GM10248 (cell line): ENCODE measurements around the gene TAF3.

ENCODE experiments used
- CTCF ChIA-PET: fragments of 300-600 bp; sonication (Branson Sonifier 250); formaldehyde crosslinking; extraction: SDS; loops from one replicate; lab custom pipeline; 2021; ENCODE audit warnings: antibody characterized with exemption; lab: Yijun Ruan, JAX
- POLR2A ChIA-PET: fragments of 350-650 bp; sonication (Branson Sonifier 250); formaldehyde crosslinking; extraction: SDS; loops from one replicate; lab custom pipeline; 2020; ENCODE audit warnings: antibody characterized with exemption; lab: Yijun Ruan, JAX
- DNase-seq: peaks from one replicate; pipeline ENCODE4 v3.0.0; 2012; ENCODE audit errors: extremely low spot score
- TF ChIP-seq, protein P1 (sequence below): IDR thresholded peaks from 2 replicates; pipeline ENCODE4 v1.5.1; 2012; ENCODE audit warnings: mild to moderate bottlenecking, low read depth; ENCODE audit errors: extremely low read depth, missing control alignments, control extremely low read depth

Gene TAF3

DNA sequence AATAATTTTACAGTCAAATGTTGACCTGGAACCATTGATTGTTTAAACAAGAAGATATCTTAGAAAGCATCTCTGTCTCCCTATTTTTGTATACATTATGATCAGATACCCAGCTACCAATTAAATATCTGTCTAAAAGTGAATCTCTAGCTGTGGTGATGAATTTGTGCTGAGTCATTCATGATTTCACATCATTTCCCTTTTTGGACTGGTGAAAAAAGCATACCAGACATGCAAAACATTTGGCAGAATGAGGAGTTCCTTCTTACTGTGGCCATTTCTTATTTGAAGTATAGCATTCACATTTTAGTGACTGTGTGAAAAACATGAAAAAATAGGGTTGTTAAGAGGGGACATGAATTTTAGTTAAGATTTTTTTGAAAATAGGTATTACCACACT lies 138.2 kb downstream of the TAF3 start:
- TF ChIP-seq, protein P1, sequence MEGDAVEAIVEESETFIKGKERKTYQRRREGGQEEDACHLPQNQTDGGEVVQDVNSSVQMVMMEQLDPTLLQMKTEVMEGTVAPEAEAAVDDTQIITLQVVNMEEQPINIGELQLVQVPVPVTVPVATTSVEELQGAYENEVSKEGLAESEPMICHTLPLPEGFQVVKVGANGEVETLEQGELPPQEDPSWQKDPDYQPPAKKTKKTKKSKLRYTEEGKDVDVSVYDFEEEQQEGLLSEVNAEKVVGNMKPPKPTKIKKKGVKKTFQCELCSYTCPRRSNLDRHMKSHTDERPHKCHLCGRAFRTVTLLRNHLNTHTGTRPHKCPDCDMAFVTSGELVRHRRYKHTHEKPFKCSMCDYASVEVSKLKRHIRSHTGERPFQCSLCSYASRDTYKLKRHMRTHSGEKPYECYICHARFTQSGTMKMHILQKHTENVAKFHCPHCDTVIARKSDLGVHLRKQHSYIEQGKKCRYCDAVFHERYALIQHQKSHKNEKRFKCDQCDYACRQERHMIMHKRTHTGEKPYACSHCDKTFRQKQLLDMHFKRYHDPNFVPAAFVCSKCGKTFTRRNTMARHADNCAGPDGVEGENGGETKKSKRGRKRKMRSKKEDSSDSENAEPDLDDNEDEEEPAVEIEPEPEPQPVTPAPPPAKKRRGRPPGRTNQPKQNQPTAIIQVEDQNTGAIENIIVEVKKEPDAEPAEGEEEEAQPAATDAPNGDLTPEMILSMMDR, result no peak
- ChIA-PET POLR2A (no interaction called here), CTCF (no interaction called here)
- peak; percentile 57 for DNase-seq

DNA sequence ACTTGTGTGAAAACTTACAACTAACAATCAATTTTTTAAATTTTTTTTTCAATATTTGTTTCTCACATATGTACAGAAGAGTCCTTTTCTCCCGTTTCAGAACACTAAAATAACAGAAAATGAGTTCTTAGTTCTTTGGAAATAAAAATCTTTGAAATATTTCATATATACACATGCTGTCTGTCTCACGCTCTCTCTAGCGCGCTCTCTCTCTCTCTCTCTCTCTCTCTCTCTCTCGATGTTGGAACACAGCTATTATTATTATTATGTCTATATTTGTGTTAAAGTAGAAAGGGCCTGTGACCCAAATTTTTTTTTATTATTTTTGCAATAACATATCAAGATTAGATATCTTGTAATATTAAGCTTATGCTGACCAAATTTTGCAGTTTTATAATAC lies 139.3 kb downstream of the TAF3 start:
- POLR2A ChIA-PET, result no interaction called here
- CTCF ChIA-PET, result no interaction called here
- DNase-seq, result no peak
- TF ChIP-seq, protein P1, result no peak

DNA sequence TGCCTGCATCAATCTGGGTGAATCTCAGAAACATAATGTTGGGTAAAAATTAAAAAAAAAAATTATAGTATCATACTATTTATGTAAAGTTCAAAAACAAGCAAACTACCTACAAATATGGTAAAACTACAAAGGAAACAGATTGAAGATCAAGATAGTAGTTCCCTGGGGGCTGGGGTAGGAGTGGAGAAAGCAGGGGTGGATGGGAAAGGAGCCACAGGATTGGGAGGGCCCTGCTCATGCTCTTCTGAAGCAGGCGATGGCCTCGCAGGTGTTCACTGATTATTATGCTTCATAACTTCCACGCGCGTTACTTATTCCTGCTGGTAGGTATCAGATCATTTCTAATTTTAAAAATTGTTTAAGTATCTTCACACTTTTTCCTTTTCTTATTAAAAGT lies 140.1 kb downstream of the TAF3 start:
- ChIA-PET CTCF (interaction anchor here (1.4 kb wide), 1 partner anchor 13 kb away, joined by 4 read pairs; no protein-coding TSS in a partner anchor), POLR2A (no interaction called here)
- TF ChIP-seq, protein P1, result no peak
- DNase-seq, result no peak

DNA sequence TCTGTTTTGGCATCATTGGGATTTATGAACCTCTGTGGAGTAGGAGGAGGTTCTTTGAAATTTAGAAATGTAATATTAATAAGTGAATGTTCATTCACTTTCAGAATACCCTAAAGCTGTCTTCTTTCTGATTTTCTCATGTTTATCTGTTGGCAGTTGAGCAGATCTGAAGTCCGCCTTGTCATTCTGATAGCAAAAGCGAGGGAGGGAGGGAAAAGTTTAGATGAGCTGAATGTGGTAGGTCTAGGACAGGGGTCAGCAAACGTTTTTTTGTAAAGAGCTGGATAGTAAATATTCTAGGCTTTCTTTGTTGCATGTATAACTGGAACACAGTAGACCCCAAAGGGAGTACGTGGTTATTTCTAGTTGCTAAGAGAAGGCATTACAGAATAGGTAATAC lies 141.8 kb downstream of the TAF3 start:
- POLR2A ChIA-PET, result no interaction called here
- DNase-seq, result no peak
- TF ChIP-seq, protein P1, result no peak
- CTCF ChIA-PET, result interaction anchor here (1.3 kb wide), 1 partner anchor 15 kb away, joined by 3 read pairs; no protein-coding TSS in a partner anchor

DNA sequence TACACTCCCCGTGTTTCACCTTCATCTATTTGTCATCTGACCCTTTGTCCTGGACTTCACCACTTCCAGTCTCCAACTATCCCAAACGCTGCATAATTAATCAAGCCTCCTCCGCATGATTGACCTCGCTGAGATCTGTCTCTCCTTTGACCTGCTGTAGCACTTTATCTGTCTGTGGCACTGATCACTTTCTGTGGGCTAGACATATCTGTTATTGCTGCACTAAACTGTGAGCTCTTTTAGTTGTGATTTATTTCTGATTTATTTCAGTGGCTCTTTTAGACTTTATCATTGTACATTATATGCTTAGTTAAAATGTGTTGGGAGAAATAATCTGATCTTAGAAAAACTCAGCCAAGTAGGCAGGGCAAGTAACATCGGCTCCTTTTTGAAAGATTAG lies 144.3 kb downstream of the TAF3 start:
- ChIA-PET POLR2A (no interaction called here), CTCF (interaction anchor here (1.0 kb wide), 1 partner anchor 11 kb away, joined by 3 read pairs; no protein-coding TSS in a partner anchor)
- no peak for DNase-seq
- TF ChIP-seq, protein P1, result no peak

DNA sequence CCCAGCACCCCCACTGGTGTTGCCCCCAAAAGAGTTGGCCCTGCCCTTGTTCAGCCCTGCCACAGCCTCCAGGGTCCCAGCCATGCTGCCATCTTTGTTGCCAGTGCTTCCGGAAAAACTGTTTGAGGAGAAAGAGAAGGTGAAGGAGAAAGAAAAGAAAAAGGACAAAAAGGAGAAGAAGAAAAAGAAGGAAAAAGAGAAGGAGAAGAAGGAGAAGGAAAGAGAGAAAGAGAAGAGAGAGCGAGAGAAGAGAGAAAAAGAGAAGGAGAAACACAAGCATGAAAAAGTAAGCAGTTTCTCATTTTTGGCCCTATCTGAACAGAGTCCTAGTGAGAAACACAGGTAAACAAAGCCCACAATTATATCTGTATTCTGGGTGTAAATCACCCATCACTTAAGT lies 147.2 kb downstream of the TAF3 start:
- CTCF ChIA-PET, result no interaction called here
- POLR2A ChIA-PET, result no interaction called here
- no peak for DNase-seq
- TF ChIP-seq, protein P1, result no peak
